GM12878 (cell line): Measurements from ENCODE around the gene CHL1. TPM values are rescaled to one million over a fixed set of nuclear protein-coding genes. Genes with fewer than 3 reads are reported as not detected.

Experiments
- BCL3 ChIP-seq: IDR thresholded peaks from 2 replicates; pipeline ENCODE4 v1.6.1; 2011; ENCODE audit warnings: borderline replicate concordance, low read depth, mild to moderate bottlenecking, moderate library complexity, low read length; ENCODE audit not compliant: insufficient read depth, poor library complexity, severe bottlenecking
- CREB1 ChIP-seq: IDR thresholded peaks from 2 replicates; pipeline ENCODE4 v1.6.1; 2012; ENCODE audit warnings: low read depth, mild to moderate bottlenecking, inconsistent platforms
- EP300 ChIP-seq, 2 experiments: fragments of 150-350 bp in 1 of 2; IDR thresholded peaks; 2 replicates each; pipeline ENCODE4 v1.6.1; 2011 to 2012; ENCODE audit warnings: low read depth in 2 of 2, low read length in 2 of 2, borderline replicate concordance in 1 of 2, improper control_type of control experiment in 1 of 2, inconsistent platforms in 1 of 2; ENCODE audit not compliant: control insufficient read depth in 1 of 2
- MEF2B ChIP-seq: fragments of 450-650 bp; IDR thresholded peaks from 2 replicates; pipeline ENCODE4 v1.6.1; 2018; ENCODE audit warnings: mild to moderate bottlenecking, moderate library complexity; ENCODE audit not compliant: partially characterized antibody, poor library complexity, severe bottlenecking
- MLLT1 ChIP-seq: fragments of 450-650 bp; IDR thresholded peaks from 2 replicates; pipeline ENCODE4 v1.6.1; 2016; ENCODE audit warnings: mild to moderate bottlenecking
- MTA3 ChIP-seq: IDR thresholded peaks from 2 replicates; pipeline ENCODE4 v1.6.1; 2012; ENCODE audit warnings: low read length, inconsistent platforms, borderline replicate concordance
- MYC ChIP-seq: IDR thresholded peaks from 2 replicates; pipeline ENCODE4 v1.6.1; 2011; ENCODE audit warnings: mild to moderate bottlenecking, low read length, moderate library complexity, inconsistent platforms; ENCODE audit not compliant: insufficient read depth, insufficient replicate concordance, insufficient read length, severe bottlenecking
- NBN ChIP-seq: fragments of 450-650 bp; IDR thresholded peaks from 2 replicates; pipeline ENCODE4 v1.6.1; 2016
- NFIC ChIP-seq: IDR thresholded peaks from 2 replicates; pipeline ENCODE4 v1.6.1; 2012; ENCODE audit warnings: low read depth, mild to moderate bottlenecking, inconsistent platforms, low read length, moderate library complexity
- NFYB ChIP-seq: IDR thresholded peaks from 2 replicates; pipeline ENCODE4 v1.6.1; 2011; ENCODE audit warnings: low read depth, mild to moderate bottlenecking, low read length, improper control_type of control experiment, moderate library complexity; ENCODE audit not compliant: insufficient read depth
- NR2C2 ChIP-seq: IDR thresholded peaks from 2 replicates; pipeline ENCODE4 v1.6.1; 2011; ENCODE audit warnings: borderline replicate concordance, low read depth; ENCODE audit not compliant: control insufficient read depth, insufficient read length
- POLR2AphosphoS2 ChIP-seq: IDR thresholded peaks from 2 replicates; pipeline ENCODE4 v1.6.1; 2011; ENCODE audit warnings: low read depth, mild to moderate bottlenecking, low read length, improper control_type of control experiment, moderate library complexity
- RAD51 ChIP-seq: fragments of 450-650 bp; IDR thresholded peaks from 2 replicates; pipeline ENCODE4 v1.6.1; 2016; ENCODE audit warnings: moderate library complexity, mild to moderate bottlenecking, inconsistent platforms
- RBBP5 ChIP-seq: fragments of 200-600 bp; sonication (generic); conservative IDR thresholded peaks from 2 replicates; pipeline ENCODE4 v1.6.1; 2016
- SMAD1 ChIP-seq: fragments of 450-650 bp; IDR thresholded peaks from 2 replicates; pipeline ENCODE4 v1.6.1; 2018; ENCODE audit warnings: mild to moderate bottlenecking, low read depth; ENCODE audit not compliant: partially characterized antibody
- SMAD5 ChIP-seq: IDR thresholded peaks from 2 replicates; pipeline ENCODE4 v1.6.1; 2016; ENCODE audit warnings: antibody characterized with exemption, low read depth
- SP1 ChIP-seq: IDR thresholded peaks from one replicate; pipeline ENCODE4 v1.6.1; 2011; ENCODE audit warnings: low read depth, low read length
- WRNIP1 ChIP-seq: IDR thresholded peaks from 2 replicates; pipeline ENCODE4 v1.6.1; 2011; ENCODE audit warnings: low read depth, low read length, improper control_type of control experiment, borderline replicate concordance
- YBX1 ChIP-seq: fragments of 450-650 bp; IDR thresholded peaks from 2 replicates; pipeline ENCODE4 v1.6.1; 2016; ENCODE audit warnings: antibody characterized with exemption
- ZNF24 ChIP-seq: fragments of 450-650 bp; IDR thresholded peaks from 2 replicates; pipeline ENCODE4 v1.6.1; 2017; ENCODE audit warnings: antibody characterized with exemption, mild to moderate bottlenecking
- polyA plus RNA-seq, 11 experiments: library from polyadenylated mRNA; depleted of rRNA in 4 of 11; unstranded in 6 of 11; stranded (reverse) in 5 of 11; fragments of >200 nt; fragmentation: Nextera tagmentation in 4 of 11; fragmentation: Illumina TruSeq in 1 of 11; extraction: Ambion mirVana in 4 of 11; extraction: Trizol in 1 of 11; gene quantifications; 1 replicate in 1 of 11; 2 replicates in 10 of 11; pipeline versions ENCODE4 v1.2.1 to v1.2.3, GENCODE V29; 2011 to 2016; ENCODE audit warnings: inconsistent platforms in 2 of 11, missing spikeins in 2 of 11, low read depth in 1 of 11
- total RNA-seq, 4 experiments: library from RNA; depleted of rRNA in 3 of 4; stranded (reverse); fragments of >200 nt in 3 of 4; fragmentation: Illumina TruSeq in 1 of 4; extraction: Trizol in 1 of 4; gene quantifications; 2 replicates each; pipeline versions ENCODE4 v1.2.1 to v1.2.3, GENCODE V29; 2013 to 2021
- TF ChIP-seq, protein P1 (sequence below): fragments of 450-650 bp; IDR thresholded peaks from 2 replicates; pipeline ENCODE4 v1.6.1; 2017; ENCODE audit warnings: low read depth, mild to moderate bottlenecking, moderate library complexity
- TF ChIP-seq, protein P2 (sequence below): fragments of 450-650 bp; IDR thresholded peaks from 2 replicates; pipeline ENCODE4 v1.6.1; 2017; ENCODE audit warnings: mild to moderate bottlenecking, low read depth, inconsistent platforms; ENCODE audit not compliant: poor library complexity, severe bottlenecking
- TF ChIP-seq, protein P3 (sequence below): IDR thresholded peaks from 2 replicates; pipeline ENCODE4 v1.6.1; 2011; ENCODE audit warnings: low read depth, low read length, improper control_type of control experiment, borderline replicate concordance

CHL1 gene
- total and polyA plus RNA-seq, 10 of the 15 experiments (the other 5 are each of a cell fraction or from before 2014, with no cell fraction given), result 0.71 to 30.4 (median 1.8) TPM

- TF ChIP-seq BCL3 (no peak), YBX1 (no peak), SMAD1 (peak; percentile 36), SP1 (no peak), POLR2AphosphoS2 (no peak), CREB1 (peak; percentile 41; the same call in 1 of the 2 replicates), SMAD5 (no peak), EP300 (IDR thresholded peaks at IDR 0.05; ENCODE audit: borderline replicate concordance in 1 of 2, control insufficient read depth in 1 of 2, low read depth in 2 of 2, low read length in 2 of 2) (peak in 1 of 2 experiments; percentile 46; a peak in 1 of 4 replicates), ZNF24 (no peak), NFYB (no peak), MEF2B (no peak), WRNIP1 (no peak), MLLT1 (peak; percentile 50; the same call in 1 of the 2 replicates), MTA3 (no peak), NFIC (peak; percentile 38; the same call in 1 of the 2 replicates), RBBP5 (no peak), NBN (peak; percentile 88), RAD51 (no peak), MYC (no peak), NR2C2 (no peak)
- TF ChIP-seq, protein P1, sequence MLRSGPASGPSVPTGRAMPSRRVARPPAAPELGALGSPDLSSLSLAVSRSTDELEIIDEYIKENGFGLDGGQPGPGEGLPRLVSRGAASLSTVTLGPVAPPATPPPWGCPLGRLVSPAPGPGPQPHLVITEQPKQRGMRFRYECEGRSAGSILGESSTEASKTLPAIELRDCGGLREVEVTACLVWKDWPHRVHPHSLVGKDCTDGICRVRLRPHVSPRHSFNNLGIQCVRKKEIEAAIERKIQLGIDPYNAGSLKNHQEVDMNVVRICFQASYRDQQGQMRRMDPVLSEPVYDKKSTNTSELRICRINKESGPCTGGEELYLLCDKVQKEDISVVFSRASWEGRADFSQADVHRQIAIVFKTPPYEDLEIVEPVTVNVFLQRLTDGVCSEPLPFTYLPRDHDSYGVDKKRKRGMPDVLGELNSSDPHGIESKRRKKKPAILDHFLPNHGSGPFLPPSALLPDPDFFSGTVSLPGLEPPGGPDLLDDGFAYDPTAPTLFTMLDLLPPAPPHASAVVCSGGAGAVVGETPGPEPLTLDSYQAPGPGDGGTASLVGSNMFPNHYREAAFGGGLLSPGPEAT, result peak; percentile 96
- TF ChIP-seq, protein P2, sequence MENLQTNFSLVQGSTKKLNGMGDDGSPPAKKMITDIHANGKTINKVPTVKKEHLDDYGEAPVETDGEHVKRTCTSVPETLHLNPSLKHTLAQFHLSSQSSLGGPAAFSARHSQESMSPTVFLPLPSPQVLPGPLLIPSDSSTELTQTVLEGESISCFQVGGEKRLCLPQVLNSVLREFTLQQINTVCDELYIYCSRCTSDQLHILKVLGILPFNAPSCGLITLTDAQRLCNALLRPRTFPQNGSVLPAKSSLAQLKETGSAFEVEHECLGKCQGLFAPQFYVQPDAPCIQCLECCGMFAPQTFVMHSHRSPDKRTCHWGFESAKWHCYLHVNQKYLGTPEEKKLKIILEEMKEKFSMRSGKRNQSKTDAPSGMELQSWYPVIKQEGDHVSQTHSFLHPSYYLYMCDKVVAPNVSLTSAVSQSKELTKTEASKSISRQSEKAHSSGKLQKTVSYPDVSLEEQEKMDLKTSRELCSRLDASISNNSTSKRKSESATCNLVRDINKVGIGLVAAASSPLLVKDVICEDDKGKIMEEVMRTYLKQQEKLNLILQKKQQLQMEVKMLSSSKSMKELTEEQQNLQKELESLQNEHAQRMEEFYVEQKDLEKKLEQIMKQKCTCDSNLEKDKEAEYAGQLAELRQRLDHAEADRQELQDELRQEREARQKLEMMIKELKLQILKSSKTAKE, result no peak
- TF ChIP-seq, protein P3, sequence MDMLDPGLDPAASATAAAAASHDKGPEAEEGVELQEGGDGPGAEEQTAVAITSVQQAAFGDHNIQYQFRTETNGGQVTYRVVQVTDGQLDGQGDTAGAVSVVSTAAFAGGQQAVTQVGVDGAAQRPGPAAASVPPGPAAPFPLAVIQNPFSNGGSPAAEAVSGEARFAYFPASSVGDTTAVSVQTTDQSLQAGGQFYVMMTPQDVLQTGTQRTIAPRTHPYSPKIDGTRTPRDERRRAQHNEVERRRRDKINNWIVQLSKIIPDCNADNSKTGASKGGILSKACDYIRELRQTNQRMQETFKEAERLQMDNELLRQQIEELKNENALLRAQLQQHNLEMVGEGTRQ, result no peak
Observed at GRCh38 chr3:212432-212831, 15.9 kb downstream of the CHL1 start (continued).
